BE2C (cell line): ENCODE results near the gene EIF5.

Experiments used
- DNase-seq: peaks from one replicate; pipeline ENCODE4 v3.0.0-alpha.2; 2020
- H3K27me3 ChIP-seq: fragments of 250-450 bp; sonication (Bioruptor Pico); 2 replicates; pipeline ENCODE4 v1.5.1; 2020; ENCODE audit warnings: mild to moderate bottlenecking
- H3K36me3 ChIP-seq: fragments of 250-450 bp; sonication (Bioruptor Pico); 2 replicates; pipeline ENCODE4 v1.5.1; 2020; ENCODE audit warnings: mild to moderate bottlenecking
- H3K4me1 ChIP-seq: fragments of 250-450 bp; sonication (Bioruptor Pico); 2 replicates; pipeline ENCODE4 v1.5.1; 2020
- H3K4me3 ChIP-seq: 2 replicates; pipeline ENCODE4 v1.5.1; 2011; ENCODE audit warnings: low read depth, low read length
- H3K9me3 ChIP-seq: fragments of 250-450 bp; sonication (Bioruptor Pico); 2 replicates; pipeline ENCODE4 v1.5.1; 2020
- TF ChIP-seq, protein P1 (sequence below): IDR thresholded peaks from 2 replicates; pipeline ENCODE4 v1.5.1; 2012; ENCODE audit warnings: mild to moderate bottlenecking, low read depth, low read length

Gene EIF5

DNA sequence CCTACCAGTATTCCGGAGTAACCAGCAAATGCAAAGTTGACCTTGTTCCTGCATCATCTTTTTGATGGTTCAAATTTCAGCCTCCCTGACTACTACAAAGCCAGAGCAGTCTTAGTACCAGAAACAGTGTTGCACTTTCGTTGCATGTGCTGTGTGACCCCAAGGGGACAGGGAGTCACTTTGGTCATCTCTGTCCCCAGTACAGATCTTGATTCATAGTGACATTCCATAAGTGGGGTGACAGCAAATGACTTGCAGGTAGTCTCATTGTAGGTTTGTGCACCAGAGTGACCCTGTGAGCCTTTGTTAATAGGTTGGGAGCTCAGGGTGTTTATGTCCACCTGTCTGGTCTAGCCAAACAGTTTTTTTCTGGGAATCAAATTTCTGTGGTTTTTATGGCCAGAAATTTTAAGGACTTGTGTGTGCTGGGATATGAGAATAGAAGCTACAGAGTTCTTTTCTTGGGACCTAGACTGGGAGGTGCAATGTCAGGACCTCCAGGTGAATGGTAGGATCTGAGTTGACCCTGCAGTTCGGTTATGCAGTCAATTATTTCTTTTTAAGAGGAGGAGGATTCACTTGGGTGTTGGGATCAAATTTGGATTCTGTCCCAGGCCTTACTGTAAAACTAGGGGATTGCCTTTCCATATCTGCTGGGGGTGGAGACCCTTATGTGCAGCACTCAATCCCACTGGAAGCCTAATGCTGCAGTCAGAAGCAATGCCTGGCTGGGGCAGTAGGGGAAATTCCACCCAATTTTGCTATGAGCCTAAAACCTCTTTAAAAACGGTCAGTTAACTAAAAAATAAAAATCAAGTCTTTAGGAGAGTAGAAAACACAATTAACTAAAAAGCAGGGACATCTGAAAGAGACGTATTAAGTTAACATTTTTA is 10.1 kb downstream of the EIF5 start:
- H3K4me1 ChIP-seq: no peaks in the 10 kb centered on the region
- peaks cover 61% of the 10 kb centered on the region for H3K36me3 ChIP-seq
- no peak for DNase-seq
- H3K9me3 ChIP-seq: no peaks in the 10 kb centered on the region
- TF ChIP-seq, protein P1, sequence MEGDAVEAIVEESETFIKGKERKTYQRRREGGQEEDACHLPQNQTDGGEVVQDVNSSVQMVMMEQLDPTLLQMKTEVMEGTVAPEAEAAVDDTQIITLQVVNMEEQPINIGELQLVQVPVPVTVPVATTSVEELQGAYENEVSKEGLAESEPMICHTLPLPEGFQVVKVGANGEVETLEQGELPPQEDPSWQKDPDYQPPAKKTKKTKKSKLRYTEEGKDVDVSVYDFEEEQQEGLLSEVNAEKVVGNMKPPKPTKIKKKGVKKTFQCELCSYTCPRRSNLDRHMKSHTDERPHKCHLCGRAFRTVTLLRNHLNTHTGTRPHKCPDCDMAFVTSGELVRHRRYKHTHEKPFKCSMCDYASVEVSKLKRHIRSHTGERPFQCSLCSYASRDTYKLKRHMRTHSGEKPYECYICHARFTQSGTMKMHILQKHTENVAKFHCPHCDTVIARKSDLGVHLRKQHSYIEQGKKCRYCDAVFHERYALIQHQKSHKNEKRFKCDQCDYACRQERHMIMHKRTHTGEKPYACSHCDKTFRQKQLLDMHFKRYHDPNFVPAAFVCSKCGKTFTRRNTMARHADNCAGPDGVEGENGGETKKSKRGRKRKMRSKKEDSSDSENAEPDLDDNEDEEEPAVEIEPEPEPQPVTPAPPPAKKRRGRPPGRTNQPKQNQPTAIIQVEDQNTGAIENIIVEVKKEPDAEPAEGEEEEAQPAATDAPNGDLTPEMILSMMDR: no peak
- no peak overlapping the region for H3K4me3 ChIP-seq
- H3K27me3 ChIP-seq: no peaks in the 10 kb centered on the region

DNA sequence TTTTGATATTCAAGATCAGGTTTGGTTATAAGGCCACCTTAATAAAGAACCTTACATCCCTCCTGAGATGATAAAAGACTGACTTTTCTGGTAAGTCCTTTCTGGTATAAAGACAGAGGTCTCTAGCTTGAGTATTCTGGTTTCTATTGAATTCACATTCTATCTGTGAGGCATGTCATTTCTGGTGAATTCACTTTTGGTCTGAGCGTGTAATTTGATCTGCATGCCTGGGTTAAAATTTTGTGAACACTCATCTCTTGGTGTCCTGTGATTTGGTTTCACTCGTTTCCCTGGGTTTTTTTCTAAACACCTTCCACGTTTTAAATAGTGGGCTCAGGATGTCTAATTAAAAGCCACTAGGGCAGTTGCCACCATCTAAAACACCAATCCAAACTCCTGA is 12.2 kb downstream of the EIF5 start:
- H3K4me3 ChIP-seq: no peak overlapping the region
- no peaks in the 10 kb centered on the region for H3K4me1 ChIP-seq
- TF ChIP-seq, protein P1: no peak
- no peaks in the 10 kb centered on the region for H3K9me3 ChIP-seq
- peaks cover 40% of the 10 kb centered on the region for H3K36me3 ChIP-seq
- no peaks in the 10 kb centered on the region for H3K27me3 ChIP-seq
- no peak for DNase-seq

DNA sequence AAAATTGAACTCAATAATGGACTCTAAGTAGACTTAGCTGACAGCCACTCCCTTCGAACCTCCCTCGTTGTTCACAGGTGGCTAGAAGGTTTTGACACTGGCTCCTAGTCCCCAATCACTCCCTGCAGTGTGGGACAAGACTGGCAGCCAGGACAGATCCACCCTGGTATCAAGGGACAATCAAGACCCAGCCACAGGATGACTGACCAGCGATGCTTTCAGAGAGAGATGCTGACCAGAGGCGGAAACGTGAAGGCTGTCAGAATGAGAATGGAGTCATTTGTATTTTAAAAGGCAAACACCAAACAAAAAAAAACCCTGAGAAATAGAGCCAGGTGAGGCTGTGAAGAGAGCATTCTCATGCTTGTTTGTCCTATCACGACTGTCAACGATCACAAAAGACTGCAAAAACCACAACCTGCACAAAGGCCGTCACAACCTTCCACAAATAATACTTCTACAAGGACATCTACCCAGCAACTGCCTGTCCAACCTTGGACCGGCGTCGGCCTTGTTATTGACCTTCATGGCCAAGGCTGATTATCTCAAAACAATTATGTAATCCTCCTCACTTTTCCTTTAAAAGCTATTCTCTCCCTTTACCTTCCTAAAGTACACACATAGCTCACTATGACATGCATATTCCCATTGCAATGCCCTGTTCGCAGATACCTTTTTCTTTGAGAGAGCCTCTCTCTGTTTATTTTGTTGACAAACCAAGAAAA is 13.2 kb downstream of the EIF5 start:
- Histone ChIP-seq H3K27me3 (0 out of 2 replicates have a peak, but pooled peaks cover under 1% of the 10 kb centered on the region), H3K36me3 (peaks cover 30% of the 10 kb centered on the region), H3K4me1 (no peaks in the 10 kb centered on the region), H3K4me3 (no peak overlapping the region), H3K9me3 (no peaks in the 10 kb centered on the region)
- TF ChIP-seq, protein P1: no peak
- DNase-seq: no peak

DNA sequence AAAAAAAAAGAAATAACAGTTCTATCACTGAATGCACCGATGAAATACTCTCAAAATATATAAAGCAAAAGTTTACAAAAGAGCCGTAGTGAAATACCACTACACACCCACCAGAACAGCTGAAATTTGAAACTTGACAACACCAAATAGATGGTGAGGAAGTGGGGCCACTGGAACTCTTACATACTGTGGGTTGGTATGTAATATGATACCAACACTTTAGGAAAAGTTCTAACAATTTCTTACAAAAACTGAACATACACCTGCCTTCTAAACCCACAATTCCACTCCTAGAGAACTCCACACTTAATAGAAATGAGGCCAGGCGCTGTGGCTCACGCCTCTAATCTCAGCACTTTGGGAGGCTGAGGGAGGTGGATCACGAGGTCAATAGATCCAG is 14.1 kb downstream of the EIF5 start:
- Histone ChIP-seq H3K36me3 (peaks cover 21% of the 10 kb centered on the region), H3K4me1 (no peaks in the 10 kb centered on the region), H3K27me3 (0 out of 2 replicates have a peak, but pooled peaks cover 3% of the 10 kb centered on the region), H3K4me3 (no peak overlapping the region), H3K9me3 (no peaks in the 10 kb centered on the region)
- TF ChIP-seq, protein P1: no peak
- no peak for DNase-seq

DNA sequence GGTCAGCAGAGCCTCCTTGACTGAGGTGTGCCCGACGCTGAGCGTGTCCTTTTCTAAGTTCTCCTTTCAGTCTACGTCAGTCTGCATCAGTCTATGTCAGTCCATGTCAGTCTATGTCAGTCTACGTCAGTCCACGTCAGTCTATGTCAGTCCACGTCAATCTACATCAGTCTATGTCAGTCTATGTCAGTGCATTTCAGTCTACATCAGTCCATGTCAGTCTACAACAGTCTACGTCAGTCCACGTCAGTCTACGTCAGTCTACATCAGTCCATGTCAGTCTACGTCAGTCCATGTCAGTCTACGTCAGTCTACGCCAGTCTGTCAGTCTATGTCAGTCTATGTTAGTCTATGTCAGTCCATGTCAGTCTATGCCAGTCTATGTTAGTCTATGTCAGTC is 15.9 kb downstream of the EIF5 start:
- TF ChIP-seq, protein P1: no peak
- Histone ChIP-seq H3K4me1 (no peaks in the 10 kb centered on the region), H3K27me3 (0 out of 2 replicates have a peak, but pooled peaks cover 3% of the 10 kb centered on the region), H3K9me3 (no peaks in the 10 kb centered on the region), H3K36me3 (peaks cover 3% of the 10 kb centered on the region), H3K4me3 (no peak overlapping the region)
- no peak for DNase-seq
